Measurements from ENCODE around the gene TRIM71. TPM values are rescaled to one million over a fixed set of nuclear protein-coding genes. Genes with fewer than 3 reads are reported as not detected.

TRIM71 gene
- polyA plus RNA-seq, 1 donor (not counting 4 experiments of a cell fraction or from before 2014, with no cell fraction given) = not detected

DNA sequence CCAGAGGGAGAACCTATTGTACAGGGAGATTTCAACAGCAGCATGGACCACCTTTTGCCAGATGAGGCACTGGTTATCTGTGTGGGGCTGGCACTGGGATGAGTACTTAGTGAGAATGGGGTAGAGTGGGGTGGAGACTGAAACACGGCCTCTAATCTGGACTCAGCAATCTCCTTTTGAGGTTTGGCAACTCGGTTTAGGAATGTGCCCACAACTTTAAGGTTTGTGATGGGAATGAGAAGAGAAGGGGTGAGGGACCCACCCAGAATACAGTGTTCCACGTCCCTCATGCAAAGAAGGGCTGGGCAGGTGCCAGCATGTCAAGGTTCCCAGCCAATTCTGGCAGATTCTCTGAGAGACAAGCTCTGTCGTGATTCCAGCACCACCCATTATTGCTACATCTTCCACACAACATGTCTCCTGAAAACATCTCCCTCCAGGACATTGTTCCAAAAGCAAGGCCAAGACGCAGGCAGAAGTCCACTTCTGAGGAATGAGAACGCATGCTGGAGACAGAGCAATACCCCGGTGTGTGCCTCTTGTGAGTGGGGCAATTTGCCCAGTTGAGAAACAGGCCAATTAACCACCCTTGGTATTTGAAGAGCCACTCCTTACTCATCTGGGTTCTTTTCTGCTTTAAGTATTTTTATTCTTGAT is 96.1 kb downstream of the TRIM71 start:
- H2AFZ ChIP-seq (ENCODE audit: control insufficient read depth, low read length) = peak overlapping the region; percentile 50

DNA sequence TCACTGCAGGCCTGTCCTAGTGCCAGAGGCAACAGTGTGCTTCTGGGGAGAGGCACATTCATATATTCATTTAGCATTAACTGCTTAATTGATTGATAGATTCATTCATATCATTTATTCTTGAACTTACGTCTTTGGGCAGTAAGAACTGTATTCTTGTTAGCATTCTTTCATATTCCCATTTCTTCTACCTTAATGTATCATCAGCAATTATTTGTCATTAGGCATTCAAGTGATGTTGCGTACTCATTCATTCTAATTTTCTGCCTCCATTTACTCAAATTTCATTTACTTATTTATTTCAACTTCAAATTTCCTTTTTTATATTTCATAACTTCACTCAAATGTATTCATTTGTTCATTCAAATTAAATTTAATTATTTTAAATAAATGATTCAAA is 102.1 kb downstream of the TRIM71 start:
- DNase-seq (ENCODE audit: low read depth, low spot score) (no peak), FAIRE-seq (no peak)
- Histone ChIP-seq H3K79me2 (ENCODE audit: control insufficient read depth, insufficient read depth, low read length) (no peaks in the 10 kb centered on the region), H3K4me3 (ENCODE audit: control insufficient read depth in 2 of 3, extremely low read depth in 1 of 3, insufficient read depth in 2 of 3, low read depth in 1 of 3, low read length in 3 of 3) (no peak overlapping the region), H3K9ac (ENCODE audit: control insufficient read depth, extremely low read depth, insufficient read depth, low read length) (no peak overlapping the region), H3K27me3 (ENCODE audit: control insufficient read depth, extremely low read depth, insufficient read depth, low read length) (no peaks in the 10 kb centered on the region), H3K4me2 (ENCODE audit: control insufficient read depth, extremely low read depth, insufficient read depth, low read depth, low read length) (no peak overlapping the region), H2AFZ (ENCODE audit: control insufficient read depth, low read length) (no peak overlapping the region), H3K9me3 (ENCODE audit: control insufficient read depth, low read depth, low read length) (no peaks in the 10 kb centered on the region), H3K4me1 (ENCODE audit: control insufficient read depth, extremely low read depth, insufficient read depth, low read length) (no peaks in the 10 kb centered on the region), H3K27ac (ENCODE audit: control insufficient read depth, insufficient read depth, low read length) (no peak overlapping the region), H4K20me1 (ENCODE audit: control insufficient read depth, extremely low read depth, insufficient read depth, low read length) (no peaks in the 10 kb centered on the region), H3K36me3 (ENCODE audit: control insufficient read depth in 2 of 2, extremely low read depth in 1 of 2, insufficient read depth in 2 of 2, low read length in 2 of 2) (no peaks in the 10 kb centered on the region), H3K9me1 (ENCODE audit: control insufficient read depth, extremely low read depth, insufficient read depth, low read length) (no peaks in the 10 kb centered on the region)
- no peak for TF ChIP-seq EZH2 (IDR thresholded peaks at IDR 0.05; ENCODE audit: low read length)
- TF ChIP-seq, protein P1, sequence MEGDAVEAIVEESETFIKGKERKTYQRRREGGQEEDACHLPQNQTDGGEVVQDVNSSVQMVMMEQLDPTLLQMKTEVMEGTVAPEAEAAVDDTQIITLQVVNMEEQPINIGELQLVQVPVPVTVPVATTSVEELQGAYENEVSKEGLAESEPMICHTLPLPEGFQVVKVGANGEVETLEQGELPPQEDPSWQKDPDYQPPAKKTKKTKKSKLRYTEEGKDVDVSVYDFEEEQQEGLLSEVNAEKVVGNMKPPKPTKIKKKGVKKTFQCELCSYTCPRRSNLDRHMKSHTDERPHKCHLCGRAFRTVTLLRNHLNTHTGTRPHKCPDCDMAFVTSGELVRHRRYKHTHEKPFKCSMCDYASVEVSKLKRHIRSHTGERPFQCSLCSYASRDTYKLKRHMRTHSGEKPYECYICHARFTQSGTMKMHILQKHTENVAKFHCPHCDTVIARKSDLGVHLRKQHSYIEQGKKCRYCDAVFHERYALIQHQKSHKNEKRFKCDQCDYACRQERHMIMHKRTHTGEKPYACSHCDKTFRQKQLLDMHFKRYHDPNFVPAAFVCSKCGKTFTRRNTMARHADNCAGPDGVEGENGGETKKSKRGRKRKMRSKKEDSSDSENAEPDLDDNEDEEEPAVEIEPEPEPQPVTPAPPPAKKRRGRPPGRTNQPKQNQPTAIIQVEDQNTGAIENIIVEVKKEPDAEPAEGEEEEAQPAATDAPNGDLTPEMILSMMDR (optimal IDR thresholded peaks at IDR 0.05 in 1 of 3, IDR thresholded peaks at IDR 0.05 in 1 of 3, conservative IDR thresholded peaks at IDR 0.05 in 1 of 3; ENCODE audit: extremely low read depth in 1 of 3, insufficient read depth in 2 of 3, low read length in 3 of 3) = no peak
- dilution Hi-C loops (cut with MboI; ENCODE audit: extremely low pct_ligation_motif_present, low sequenced_read_pairs) = no loop called here

More for the DNA sequence above, 96.1 kb downstream of the TRIM71 start:
- Histone ChIP-seq H3K4me2 (ENCODE audit: control insufficient read depth, extremely low read depth, insufficient read depth, low read depth, low read length) (peak overlapping the region; percentile 59), H3K9me1 (ENCODE audit: control insufficient read depth, extremely low read depth, insufficient read depth, low read length) (no peaks in the 10 kb centered on the region), H4K20me1 (ENCODE audit: control insufficient read depth, extremely low read depth, insufficient read depth, low read length) (no peaks in the 10 kb centered on the region), H3K4me3 (ENCODE audit: control insufficient read depth in 2 of 3, extremely low read depth in 1 of 3, insufficient read depth in 2 of 3, low read depth in 1 of 3, low read length in 3 of 3) (peak overlapping the region in 1 of 3 experiments; percentile 1), H3K27ac (ENCODE audit: control insufficient read depth, insufficient read depth, low read length) (peak overlapping the region; percentile 23), H3K79me2 (ENCODE audit: control insufficient read depth, insufficient read depth, low read length) (no peaks in the 10 kb centered on the region), H3K4me1 (ENCODE audit: control insufficient read depth, extremely low read depth, insufficient read depth, low read length) (peaks cover 11% of the 10 kb centered on the region), H3K9ac (ENCODE audit: control insufficient read depth, extremely low read depth, insufficient read depth, low read length) (no peak overlapping the region), H3K9me3 (ENCODE audit: control insufficient read depth, low read depth, low read length) (no peaks in the 10 kb centered on the region), H3K27me3 (ENCODE audit: control insufficient read depth, extremely low read depth, insufficient read depth, low read length) (no peaks in the 10 kb centered on the region), H3K36me3 (ENCODE audit: control insufficient read depth in 2 of 2, extremely low read depth in 1 of 2, insufficient read depth in 2 of 2, low read length in 2 of 2) (no peaks in the 10 kb centered on the region)
- TF ChIP-seq, protein P1 (optimal IDR thresholded peaks at IDR 0.05 in 1 of 3, IDR thresholded peaks at IDR 0.05 in 1 of 3, conservative IDR thresholded peaks at IDR 0.05 in 1 of 3; ENCODE audit: extremely low read depth in 1 of 3, insufficient read depth in 2 of 3, low read length in 3 of 3) = no peak
- no peak for TF ChIP-seq EZH2 (IDR thresholded peaks at IDR 0.05; ENCODE audit: low read length)
- FAIRE-seq = peak; percentile 98
- dilution Hi-C loops (cut with MboI; ENCODE audit: extremely low pct_ligation_motif_present, low sequenced_read_pairs) = no loop called here
- peak; percentile 54 for DNase-seq (ENCODE audit: low read depth, low spot score)

All from keratinocyte (primary cell).